Activated CD4-positive, alpha-beta T cell treated with anti-CD3 and anti-CD28 coated beads, Interleukin-2, amount 50 U/mL, for 16 hours (primary cell): ENCODE data around the gene CPED1.
"Not testable (repeated sequence)": the region's sequence is repeated elsewhere in the genome, so short reads cannot be mapped to it uniquely, and the experiment has no call there.

ENCODE experiments used
- DNase-seq: peaks from one replicate; pipeline ENCODE4 v3.0.0-alpha.2; 2020

CPED1 gene

DNA sequence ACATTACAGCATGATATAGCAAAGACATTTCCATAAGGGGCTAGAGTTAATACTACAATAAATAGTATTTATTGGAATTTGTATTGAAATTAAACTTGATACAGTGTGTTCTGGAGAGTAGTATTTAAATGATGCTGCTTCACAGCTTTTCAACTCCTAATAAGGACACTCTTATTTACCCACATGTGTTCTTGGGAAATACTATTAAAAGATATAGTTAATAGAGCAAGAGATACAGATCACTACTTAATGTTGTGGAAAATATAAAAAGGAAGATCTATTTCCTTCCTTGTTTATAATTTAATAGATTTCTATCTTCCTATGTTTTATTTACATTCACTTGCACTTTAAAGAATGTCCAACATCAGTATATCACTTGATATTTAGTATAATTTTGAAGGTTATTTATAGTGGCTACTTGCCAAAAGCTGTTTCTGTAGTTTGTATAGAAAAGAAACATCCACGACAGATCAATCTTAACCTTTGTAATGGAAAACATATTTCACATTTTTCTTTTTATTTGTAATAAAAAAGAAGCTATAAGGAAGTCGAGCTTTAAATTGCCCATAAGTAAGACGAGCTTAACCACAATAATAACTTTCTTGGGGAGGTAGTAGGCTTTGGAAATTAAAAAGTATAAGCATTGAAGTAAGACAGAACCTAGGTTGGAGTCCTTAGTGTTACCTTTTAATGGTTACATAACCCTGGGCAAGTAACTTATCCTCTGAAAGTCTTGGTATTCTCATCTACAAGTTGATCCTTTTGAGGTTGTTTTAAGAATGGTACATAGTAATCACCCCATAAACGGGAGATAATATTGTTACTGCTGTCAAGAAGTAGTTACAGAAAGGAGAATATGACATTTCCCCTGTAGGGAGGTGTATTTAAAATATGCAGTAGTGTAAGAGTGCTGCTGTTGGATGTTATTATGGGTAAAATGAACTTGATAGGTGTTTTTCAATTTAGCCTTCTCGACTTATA, 32.8 kb downstream of the CPED1 start:
- no peak for DNase-seq

DNA sequence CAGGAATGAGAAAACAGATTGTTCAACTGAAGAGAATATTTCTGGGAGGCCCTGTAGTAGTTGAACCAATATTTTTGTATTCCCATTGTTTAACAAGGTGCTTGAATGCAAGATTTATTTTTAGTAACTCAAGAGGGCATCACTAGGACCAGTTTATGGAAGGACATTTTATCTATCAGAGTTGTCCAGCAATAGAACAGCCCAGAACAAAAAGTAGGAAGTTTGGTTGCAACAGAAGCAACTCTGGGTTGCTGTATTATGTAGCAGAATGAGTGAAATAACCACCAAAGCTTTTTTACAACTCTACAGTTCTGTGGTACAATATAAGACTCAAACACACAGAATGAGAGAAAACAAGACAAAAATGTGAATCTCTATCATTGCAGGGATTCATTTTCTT, 34.7 kb downstream of the CPED1 start:
- DNase-seq = no peak

DNA sequence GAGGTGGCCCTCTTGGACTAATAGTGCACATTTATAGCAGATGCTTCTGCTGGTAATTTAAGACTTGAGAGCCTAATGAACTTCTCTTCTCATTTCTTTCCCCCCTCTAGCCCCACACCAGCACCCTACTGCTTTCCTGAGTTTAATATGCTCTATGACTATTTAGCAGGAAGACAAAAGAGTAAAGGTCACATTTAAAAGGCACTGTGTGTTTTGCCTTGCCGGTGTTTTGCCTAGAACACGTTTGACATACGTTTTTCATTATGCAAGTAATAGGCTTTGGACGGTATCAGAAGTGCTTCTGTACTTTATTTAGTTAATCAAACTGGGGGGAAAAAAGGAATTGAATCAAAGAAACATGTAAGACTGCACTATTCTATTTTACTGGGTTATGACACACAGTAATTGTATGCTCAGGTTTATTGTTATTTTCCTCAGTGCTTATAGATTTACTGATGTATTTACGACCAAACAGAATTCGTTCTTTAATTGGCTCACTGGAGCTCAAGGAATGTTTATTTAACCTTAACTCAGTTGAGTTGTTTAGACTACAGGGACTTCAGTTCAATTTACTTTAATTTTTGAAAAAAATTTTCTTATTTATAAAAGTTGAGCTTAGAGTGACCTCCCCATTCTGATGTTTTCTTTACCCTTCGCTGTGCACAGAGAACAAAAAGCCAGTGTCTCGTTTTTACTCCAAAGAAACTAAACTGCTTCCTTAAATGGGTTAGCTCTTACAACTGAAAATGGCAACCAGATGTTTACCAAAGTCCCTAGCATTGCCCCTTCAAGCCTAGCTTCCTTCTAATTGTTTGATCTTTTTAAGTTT, 35.4 kb downstream of the CPED1 start:
- DNase-seq = no peak

- DNase-seq = no peak
Observed at GRCh38 chr7:121024611-121025010, 36.1 kb downstream of the CPED1 start.

DNA sequence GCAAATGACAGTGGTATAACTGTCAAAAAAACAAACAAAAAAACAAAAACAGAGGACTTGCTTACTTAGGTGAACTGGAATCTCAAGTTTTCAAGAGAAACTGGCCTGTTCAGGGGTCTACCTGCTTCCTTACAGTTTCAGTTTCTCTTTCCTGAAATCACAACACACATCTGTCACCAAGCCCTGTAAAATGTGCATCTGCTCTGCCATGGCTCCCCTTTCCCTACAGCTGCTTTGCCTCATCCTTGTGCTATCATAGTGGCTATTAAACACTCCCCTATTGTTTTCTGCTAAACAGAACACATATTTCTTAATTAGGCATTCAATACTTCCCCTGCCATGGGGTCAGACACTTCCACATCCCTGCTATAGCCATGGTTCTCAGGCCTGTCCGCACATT, 37.6 kb downstream of the CPED1 start:
- DNase-seq = no peak

DNA sequence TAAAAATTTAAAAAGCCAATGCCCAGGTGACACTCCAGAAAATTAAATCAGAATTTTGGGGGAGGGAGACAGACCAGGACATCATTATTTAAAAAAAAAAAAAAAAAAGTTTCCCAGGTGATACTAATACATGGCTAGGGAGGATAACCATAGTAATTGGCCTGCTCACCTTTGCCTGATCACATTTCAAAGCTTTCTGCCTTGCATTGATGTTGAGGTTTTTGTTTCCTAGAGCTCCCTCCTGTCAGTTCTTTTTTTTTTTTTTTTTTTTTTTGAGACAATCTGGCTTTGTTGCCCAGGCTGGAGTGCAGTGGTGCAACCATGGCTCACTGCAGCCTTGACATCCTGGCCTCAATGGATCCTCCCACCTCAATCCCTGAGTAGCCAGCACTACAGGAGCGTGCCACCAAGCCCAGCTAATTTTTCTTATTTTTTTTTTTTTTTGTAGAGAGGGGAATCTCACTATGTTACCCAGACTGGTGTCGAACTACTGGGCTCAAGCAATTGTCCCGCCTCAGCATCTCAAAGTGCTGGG, 38.1 kb downstream of the CPED1 start:
- no peak for DNase-seq

DNA sequence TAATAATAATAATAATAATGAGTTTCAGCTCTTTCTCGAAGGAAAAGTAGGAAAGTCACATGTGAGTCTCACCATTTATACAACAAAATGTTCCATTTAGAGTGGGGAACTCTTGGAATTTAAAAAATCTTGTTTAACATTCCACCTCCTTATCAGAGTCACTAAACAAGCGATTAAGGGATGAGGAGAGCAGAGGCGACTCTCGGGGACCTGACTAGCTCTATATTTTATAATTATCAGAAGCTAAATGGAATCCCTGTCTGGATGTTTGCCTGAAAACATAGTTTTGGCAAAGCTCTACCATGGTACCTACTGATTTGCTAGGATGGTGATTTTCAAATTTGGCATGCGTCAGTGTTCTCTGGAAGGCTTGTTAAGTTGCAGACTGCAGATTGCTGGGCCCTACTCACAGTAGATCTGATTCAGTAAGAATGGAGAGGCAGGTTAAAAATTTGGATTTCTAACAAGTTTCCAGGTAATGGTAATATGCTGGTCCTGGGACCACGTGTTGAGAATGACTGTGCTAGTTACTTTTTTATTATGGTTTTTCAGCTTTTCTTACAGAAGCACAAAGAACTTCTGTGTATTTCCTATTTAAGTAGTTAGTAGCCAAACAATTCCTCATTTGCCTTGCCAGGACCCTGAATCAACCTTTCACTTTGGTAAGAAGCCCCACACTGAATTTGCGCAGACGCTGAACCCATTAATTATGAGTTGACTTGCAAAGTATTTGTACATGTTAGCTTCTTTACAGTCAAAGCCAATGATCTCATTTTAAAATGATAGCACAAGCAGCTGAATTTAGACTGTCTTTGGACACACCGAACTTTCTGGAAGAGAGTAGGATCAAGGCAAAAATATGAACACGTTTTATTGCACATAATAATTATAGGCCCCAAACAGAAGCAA, 39.5 kb downstream of the CPED1 start:
- DNase-seq = no peak

GRCh38 chr7:121029302-121029701, 40.8 kb downstream of the CPED1 start:
- DNase-seq = no peak

GRCh38 chr7:121030308-121030707, 41.8 kb downstream of the CPED1 start:
- DNase-seq = no peak

DNA sequence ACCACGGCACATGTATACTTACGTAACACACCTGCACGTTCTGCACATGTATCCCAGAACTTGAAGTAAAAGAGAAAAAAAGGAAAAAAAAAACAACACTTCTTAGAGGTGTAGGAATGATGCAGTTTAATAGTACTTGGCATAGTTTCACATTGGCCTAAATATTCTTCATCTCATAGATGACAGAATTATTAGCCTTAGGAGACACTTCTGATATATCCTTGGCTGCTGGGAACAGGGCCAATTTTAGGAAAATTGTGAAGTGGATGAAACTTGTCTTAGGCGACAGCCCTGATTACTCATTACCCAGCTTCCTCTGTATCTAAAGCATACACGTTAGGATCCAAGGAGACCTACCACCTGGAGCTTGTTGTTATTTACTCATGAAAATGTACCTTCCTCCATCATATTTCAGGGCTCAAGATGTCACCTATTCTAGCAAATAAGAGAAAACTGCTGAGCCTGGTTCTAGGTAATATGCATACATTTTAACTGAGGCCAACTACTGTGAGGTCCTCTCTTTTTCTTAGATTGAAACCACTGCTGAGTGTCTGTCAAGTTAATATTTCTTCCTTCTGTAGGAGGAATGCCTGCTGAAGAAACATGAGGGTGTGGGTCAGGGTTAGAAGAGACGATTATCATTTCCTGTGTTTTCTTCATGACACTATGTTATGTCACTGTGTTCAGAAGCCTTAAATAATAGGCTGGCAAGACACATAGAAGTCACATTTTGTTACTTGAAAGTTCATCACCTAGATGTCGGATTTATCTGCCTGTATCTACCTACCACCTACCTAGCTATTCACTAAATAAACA, 44.3 kb downstream of the CPED1 start:
- no peak for DNase-seq

GRCh38 chr7:121034929-121035328, 46.4 kb downstream of the CPED1 start:
- no peak for DNase-seq

- not testable (repeated sequence) for DNase-seq
Observed at GRCh38 chr7:121036776-121037175, 48.3 kb downstream of the CPED1 start.

GRCh38 chr7:121037329-121037728, 48.8 kb downstream of the CPED1 start:
- DNase-seq = not testable (repeated sequence)

GRCh38 chr7:121037957-121038716, 49.6 kb downstream of the CPED1 start:
- DNase-seq = no peak

GRCh38 chr7:121038717-121039509, 50.4 kb downstream of the CPED1 start:
- DNase-seq = no peak

DNA sequence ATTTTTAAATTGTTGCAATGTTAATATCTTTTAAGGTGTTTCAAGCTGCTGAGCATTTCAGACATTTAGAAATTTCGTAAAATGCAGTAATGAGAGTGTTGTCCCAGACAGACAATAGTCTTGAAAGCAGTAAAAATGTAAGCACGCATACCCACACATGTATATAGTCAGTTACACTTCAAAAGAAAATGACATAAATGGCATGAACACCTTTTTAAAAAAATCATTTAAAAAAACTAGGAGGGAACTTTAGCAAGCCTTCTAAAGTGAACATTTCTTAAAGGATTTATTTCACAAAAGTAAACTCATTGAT, 51.0 kb downstream of the CPED1 start:
- DNase-seq = no peak

GRCh38 chr7:121039994-121040393, 51.5 kb downstream of the CPED1 start:
- DNase-seq = no peak

DNA sequence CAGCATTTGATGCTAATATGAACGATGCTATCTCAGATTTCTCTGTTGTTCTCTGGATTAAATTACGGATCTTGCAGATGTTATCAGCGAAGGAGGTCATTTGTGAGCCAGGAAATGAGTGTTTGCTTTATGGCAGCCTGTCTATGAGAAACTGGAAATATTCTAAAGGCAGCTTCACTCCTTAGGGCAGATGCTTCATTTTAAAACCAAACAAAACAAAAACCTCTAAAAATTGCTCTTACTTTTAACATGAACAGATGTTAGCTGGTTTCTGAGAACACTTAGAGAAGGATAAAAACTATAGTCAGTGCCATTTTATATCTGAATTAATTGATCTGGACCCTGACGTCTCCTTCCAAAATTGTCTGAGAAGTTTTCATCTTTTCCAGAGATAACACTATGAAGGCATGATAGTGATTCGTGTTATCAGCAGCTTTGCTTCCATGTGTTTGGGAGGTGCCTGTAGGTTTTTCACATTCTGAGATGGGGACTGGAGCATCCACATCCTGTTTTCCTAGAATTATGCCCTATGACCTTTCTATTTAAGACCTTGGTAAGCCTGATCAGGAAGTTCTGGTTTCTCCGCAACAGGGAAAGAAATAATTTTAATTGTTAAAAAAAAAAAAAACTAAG, 53.1 kb downstream of the CPED1 start:
- DNase-seq = no peak

DNA sequence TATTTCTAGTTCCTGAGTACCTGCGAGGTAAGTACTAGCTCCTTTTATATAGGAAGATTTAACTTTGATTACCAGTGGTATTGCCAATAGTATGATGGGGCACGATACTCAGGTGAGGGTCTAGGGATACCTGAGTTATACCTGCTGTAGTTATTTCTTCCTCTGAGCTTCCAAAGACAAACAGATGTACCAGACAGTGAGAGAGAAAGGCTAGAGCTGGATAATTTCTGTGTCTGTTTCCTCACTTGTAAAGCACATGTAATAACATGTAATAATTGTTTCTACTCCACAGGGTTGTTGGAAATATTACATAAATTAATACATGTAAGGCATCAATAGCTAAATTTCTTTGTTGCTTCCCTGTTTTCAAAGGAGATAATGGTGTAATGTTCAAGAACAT, 53.7 kb downstream of the CPED1 start:
- DNase-seq = no peak

- DNase-seq = no peak
Observed at GRCh38 chr7:121042899-121043298, 54.4 kb downstream of the CPED1 start.
